ENCODE data around the gene HMGXB3.
"Not testable (repeated sequence)": the region's sequence is repeated elsewhere in the genome, so short reads cannot be mapped to it uniquely, and the experiment has no call there.

Gene HMGXB3

DNA sequence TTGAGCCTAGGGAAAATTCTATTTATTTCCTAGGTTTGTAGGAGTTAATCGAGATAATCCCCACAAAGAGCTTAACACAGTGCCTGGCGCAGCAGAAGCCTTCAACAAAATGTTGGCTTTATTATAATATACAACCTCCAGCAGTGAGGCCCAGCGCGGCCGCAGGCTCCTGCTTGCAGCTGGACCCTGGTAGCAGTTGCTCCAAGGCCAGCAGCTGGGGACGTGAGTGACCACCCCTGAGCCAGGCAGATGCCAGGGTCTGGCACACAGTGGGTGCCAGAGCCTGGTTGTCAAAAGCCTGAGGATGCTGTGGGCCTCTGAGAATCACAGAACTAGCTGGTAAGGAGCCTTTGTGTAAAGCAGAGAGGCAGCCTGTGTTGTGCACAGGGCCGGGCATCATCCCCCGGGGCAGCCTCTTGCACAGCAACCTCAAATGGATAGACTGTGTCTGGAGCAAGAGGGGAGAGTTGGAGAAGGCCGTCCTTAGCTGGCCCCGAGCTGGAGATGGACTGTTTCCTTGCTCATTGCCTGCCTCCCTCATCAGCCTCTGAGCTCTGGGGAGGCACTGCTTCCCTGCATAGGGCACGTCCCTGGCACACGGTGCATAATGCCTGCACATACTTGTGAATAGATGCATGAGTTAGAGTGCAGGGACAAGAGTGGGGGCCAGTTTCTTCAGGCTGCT lies 68.6 kb downstream of the HMGXB3 start:
- no peak for DNase-seq (ENCODE audit: low spot score)

GRCh38 chr5:150069672-150070627 lies 69.4 kb downstream of the HMGXB3 start:
- no peak for DNase-seq (ENCODE audit: low spot score)

DNA sequence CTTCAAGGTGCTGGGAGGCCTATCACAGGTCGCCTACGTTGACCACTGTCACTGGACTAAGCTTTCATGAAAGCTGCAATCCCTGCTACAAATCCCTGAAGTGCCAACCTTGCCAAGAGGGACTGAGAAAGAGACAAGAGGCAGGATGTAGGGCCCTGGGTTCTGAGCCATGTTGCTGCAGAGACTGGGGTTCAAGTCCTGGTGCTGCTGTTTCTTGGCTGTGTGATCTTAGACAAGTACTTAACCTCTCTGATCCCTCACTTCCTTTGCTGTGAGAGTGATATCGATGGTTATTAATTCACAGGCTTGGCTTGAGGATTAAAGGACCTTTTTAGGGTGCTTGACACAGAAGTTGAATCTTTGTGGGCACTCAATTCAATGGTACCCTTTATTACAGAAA lies 70.3 kb downstream of the HMGXB3 start:
- no peak for DNase-seq (ENCODE audit: low spot score)

DNA sequence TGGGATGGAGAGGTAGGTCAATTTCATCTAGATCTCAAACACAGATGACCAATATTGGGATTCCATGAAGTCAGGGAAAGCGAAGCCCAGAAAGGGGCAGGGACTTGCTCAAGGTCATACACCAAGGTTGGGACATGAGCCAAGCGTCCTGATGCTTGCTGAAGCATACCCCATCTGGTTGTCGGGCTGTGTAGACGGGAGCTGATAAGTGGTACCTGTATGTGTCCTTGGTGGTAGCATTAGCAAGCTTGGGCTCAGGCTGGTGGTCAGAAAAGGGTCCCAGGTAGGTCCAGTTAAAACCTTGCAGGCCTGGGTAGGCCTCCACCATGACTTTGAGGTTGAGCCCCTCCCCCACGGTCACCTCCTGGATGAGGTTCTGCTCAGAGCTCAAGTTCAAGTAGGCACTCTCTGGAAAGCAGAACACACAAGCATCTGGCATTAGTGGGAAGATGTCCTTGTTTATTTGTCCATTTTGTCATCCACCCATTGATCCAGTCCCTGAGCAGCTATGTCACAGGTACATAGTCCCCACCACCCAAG lies 72.6 kb downstream of the HMGXB3 start:
- no peak for DNase-seq (ENCODE audit: low spot score)

- DNase-seq (ENCODE audit: low spot score): no peak
Observed at GRCh38 chr5:150073677-150074076, 73.1 kb downstream of the HMGXB3 start.

DNA sequence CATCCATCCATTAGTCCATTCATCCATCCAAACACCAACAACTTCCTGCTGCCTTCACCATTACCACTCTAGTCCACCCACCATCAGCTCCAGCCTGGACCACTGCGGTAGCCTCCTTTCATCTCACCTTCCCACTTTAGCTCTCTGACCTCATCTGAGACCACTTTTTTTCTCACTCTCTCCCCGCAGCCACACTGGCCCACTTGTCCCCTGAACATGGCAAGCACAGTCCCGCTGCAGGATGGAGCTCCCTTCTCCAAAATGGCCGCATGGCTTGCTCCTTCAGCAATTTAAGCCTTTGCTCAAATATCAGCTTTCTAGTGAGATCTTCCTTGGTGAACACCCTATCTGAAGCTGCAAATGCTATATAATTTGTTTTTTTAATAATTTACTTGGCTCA lies 74.7 kb downstream of the HMGXB3 start:
- DNase-seq (ENCODE audit: low spot score): no peak

DNA sequence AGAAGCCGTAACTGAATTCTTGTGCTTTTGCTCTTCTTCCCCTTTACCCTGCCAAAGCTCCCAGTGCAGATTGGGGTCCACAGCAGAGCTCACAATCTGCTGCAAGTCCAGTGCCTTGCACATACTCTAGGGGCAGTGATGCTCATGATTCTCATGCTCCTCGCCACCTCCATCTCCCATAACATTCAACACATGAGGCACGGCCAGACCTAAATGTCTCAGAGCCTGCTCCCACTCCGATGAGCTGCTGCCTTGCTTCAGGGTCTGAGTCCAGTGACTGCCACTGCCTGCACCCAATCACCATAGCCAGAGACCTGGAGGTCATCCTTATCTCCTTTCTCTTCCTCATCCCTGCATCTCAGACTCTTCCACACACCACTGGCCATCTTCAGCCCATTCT lies 75.3 kb downstream of the HMGXB3 start:
- no peak for DNase-seq (ENCODE audit: low spot score)

- DNase-seq (ENCODE audit: low spot score): no peak
Observed at GRCh38 chr5:150077060-150077459, 76.5 kb downstream of the HMGXB3 start.

GRCh38 chr5:150077996-150078801 lies 77.7 kb downstream of the HMGXB3 start:
- no peak for DNase-seq (ENCODE audit: low spot score)

DNA sequence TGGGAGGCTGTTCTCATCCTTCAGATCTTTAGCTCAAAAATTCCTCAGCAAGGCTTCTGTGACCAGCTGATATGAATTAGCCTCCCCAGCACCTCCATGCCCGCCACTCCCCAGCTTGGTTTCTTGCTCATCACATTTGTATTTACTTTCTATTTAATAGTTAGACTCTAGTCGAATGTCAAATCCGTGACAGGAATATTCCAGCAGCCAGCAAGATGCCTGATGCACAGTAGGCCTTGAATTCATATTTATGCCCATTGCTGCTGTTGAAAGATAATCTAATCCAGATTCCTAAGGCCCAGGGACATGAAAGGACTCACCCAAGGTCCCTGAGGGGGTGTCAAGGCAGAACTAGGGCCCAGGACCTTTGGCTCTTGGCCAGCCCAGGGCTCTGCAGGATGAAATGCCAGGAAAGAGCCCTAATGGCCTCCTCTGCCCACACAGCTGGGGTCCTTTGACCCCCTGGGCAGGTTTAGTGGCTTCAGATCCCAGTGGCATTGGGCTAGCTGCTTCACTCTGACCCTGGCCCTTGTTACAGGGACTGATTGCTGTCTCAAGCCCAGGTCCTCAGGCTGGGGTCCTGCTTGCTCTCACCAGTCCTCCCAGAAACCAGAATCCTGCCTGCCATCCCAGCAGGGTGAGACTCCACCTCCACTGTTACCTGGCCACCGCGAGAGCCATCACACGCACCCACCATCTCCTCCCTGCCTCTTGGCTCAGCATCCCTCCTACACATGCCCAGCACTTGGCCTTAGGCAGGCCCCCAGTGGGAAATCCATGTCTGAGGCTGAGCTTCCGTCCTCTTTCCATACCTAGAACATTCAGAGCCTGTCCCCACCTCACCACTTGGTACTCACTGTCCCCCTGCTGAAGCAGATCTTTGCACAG lies 78.5 kb downstream of the HMGXB3 start:
- no peak for DNase-seq (ENCODE audit: low spot score)

DNA sequence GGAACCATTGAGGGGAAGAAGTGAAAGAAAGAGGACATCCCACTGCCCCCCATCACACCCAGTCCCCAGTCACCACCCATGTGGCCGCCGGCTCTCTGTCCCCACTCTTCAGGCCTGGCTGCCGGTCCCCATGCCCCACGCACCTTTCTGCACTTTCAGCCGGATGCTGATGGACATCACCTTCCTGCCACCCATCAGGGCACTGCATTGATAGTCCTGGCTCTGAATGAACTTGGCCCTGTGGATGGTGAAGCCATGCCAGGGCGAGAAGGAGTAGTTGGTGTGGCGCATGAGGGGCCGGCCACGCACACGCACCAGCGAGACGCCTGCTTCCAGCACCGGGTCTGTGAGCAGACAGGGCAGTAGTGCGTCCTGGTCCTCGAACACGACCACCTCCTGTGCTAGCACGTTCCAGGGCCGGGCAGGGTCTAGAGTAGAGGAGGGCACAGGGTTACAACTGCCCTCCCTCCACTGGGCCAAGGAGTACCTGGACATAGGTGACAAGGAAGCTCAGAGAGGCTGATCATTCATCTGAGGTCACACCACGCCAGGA lies 79.4 kb downstream of the HMGXB3 start:
- no peak for DNase-seq (ENCODE audit: low spot score)

DNA sequence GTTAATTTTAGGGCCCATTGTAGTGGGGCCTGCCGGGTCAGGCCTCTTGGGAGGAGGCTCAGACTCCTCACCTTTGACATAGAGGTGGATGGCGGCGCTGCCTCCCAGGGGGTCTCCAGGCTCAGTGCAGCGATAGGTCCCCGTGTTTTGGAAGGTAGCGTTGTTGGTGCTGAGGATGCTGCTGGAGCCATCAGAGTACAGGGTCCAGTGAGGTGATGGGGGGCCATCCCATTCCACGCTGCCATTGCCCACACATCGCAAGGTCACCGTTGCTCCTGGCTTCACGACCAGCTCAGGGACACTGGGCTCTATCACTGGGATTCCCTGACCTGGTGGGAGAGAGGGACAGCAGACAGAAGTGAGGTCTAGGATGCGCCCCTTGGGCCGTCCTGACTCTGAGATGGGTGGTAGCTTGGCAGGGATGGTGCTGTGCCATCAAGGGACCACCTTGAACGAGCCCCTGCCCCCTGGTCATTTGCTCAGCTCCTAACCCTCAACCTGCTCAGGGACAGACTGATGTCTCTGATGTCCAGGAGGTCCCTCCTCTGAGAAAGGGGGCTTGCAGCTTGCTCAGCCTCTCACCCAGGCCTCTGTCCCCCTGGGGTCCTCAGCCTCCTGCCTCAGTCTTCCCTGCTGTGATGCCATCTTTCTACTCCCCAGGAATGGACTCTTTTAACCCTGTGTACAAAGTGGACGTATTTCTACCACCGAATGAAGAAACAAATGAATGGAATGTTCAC lies 80.3 kb downstream of the HMGXB3 start:
- DNase-seq (ENCODE audit: low spot score): no peak

GRCh38 chr5:150081541-150082283 lies 81.2 kb downstream of the HMGXB3 start:
- peak; percentile 69 for DNase-seq (ENCODE audit: low spot score)

GRCh38 chr5:150082374-150082773 lies 81.8 kb downstream of the HMGXB3 start:
- no peak for DNase-seq (ENCODE audit: low spot score)

DNA sequence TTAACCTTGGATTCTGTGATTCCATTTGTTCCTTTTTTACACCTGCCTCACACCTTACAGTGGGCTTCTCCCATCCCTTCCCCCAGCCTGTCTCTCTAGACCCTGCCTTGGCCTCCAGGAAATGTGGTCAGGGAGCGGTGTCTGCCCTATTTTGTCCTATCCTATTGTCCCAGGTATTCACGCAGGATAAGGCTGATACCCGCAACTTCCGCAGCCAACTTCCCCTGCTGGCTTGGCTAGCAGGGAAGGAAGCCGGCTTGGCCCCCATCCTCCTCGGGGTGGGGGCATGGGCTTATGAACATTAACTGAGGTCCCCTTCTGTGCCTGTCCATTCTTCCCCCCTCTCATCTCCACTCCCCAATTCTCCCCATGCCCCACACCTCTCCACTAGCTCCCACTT lies 82.3 kb downstream of the HMGXB3 start:
- peak; percentile 26 for DNase-seq (ENCODE audit: low spot score)

DNA sequence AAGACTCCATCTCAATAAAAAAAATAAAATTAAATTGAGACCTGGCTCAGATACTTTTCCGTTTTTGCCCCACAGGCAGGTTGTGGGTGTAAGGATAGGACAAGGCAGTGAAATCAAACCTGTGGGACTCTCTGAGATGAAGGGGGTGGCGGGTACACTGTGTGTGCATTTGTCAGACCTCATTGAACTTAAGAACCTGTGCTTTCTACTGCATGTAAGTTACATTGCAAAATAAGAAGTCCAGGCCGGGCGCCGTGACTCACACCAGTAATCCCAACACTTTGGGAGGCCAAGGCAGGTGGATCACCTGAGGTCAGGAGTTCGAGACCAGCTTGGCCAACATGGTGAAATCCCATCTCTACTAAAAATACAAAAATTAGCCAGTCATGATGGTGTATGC lies 84.2 kb downstream of the HMGXB3 start:
- not testable (repeated sequence) for DNase-seq (ENCODE audit: low spot score)

DNA sequence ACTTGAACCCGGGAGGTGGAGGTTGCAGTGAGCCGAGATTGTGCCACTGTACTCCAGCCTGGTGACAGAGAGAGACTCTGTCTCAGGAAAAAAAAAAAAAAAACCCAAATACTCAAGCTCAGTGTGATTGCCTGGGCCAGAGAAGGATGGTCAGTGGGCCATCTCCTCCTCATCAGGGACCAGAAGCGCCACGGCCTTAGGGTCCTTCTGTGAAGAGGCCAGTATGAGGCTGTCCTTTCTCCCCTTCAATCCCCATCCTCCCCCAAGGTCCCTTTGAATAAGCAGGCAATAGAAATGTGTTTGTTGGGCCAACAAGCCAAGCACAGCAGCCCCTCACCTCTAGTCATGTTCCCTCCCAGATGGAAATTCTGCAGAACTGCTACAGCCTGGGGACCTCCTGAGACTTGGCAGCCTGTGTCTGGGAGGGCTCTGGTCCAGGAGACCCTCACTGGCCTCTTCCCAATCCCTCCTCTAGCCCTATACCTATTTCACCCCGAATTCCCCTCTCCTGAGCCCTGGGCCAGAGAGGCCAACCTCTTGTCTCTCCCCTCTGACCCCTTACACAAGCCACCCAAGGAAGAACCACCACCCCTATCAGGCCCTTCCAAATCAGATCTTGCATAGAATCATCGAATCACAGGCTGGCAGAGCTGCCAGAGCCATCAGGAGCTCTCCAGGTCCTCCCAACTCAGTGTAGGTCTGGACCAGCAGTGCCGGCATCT lies 84.8 kb downstream of the HMGXB3 start:
- no peak for DNase-seq (ENCODE audit: low spot score)

GRCh38 chr5:150085950-150086715 lies 85.6 kb downstream of the HMGXB3 start, which contains the start of gene CSF1R:
Gene CSF1R, minus strand, starts transcription at chr5:150086554. Its CDS starts 127 bp downstream, at chr5:150086427.
- DNase-seq (ENCODE audit: low spot score): peak; percentile 45
